ENCODE results near the gene AGPAT1.

DNA sequence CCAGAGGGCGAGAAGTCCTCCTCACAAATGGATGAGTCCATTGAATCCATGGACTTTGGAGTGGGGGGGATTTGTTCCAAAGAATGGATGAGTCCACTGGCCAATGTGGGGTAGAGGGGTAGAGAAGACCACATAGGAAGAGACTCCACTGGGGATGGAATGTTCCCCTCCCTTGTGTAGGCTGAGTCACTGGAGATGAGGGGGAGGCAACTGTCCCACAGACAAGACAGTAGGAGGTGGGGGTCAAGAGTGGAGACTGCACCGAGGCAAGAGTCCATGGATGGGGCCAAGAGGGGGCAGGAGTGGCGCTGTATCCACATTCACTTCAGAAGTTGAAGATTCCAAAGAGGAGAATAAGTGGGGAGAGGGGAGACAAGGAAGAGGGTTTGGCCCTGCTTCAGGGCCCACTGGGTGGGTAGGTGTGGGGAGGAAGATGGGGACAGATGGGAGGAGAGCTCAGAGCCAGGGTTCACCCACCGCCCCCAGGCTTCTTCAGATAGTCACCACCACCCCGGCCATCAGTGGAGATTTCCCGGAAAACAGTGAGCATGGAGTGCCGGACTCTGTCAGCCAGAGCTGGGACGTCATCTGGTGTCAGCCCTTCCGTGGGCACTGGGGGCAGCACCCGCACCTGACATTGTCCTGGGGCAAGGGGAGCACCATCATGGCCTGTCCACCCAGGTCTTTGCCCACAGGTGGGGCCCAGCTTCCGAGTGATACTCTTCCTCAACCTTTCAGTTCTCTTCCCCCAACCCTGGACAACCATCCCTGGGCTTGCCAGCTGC, 6.9 kb downstream of the AGPAT1 start:
- TF ChIP-seq ZNF274 (IDR thresholded peaks at IDR 0.05; ENCODE audit: low read depth, low read length) (no peak), YY1 (IDR thresholded peaks at IDR 0.05; ENCODE audit: insufficient read depth, insufficient read length) (no peak), SUZ12 (IDR thresholded peaks at IDR 0.05; ENCODE audit: extremely low read depth, insufficient read depth, insufficient read length) (no peak)
